Endometrium (tissue), 2 donors: ENCODE measurements around the gene TOR2A.

Experiments
- FAIRE-seq: peaks from 2 replicates; lab custom pipeline; 2012; peaks lifted over from hg19 to GRCh38; lab: Jason Lieb, UNC
- donor health status: control.
- donor health status: control.

Gene TOR2A

DNA sequence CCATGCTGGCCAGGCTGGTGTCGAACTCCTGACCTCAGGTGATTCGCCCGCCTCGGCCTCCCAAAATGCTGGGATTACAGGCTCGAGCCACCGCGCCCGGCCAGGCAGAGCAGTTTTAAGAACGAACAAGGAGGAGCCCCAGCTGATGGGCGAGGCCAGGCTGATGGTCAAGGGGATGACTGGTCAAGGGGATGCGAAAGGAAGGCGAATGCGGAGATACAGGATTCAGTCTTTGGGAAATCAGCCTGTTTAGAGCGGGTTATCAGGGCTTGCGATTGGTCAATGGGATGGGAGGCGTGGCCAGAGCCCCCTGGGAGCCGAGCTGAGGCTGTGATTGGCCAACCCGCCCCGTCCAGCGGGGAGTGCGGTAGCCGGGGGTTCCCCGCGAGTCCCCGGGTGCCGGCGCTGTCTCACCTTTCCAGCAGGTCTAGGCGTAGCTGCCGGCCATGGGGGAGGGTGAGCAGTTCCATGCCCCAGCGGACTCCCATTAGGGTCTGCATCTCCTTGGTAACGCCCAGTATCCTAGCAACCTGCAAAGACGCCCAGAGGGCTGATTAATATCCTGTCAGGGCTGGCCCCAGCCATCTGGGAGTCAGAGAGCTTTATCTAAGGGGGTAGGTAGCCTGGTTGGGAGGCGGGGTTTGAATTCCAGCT, 7.5 kb upstream of the TOR2A start:
- FAIRE-seq = no peak

DNA sequence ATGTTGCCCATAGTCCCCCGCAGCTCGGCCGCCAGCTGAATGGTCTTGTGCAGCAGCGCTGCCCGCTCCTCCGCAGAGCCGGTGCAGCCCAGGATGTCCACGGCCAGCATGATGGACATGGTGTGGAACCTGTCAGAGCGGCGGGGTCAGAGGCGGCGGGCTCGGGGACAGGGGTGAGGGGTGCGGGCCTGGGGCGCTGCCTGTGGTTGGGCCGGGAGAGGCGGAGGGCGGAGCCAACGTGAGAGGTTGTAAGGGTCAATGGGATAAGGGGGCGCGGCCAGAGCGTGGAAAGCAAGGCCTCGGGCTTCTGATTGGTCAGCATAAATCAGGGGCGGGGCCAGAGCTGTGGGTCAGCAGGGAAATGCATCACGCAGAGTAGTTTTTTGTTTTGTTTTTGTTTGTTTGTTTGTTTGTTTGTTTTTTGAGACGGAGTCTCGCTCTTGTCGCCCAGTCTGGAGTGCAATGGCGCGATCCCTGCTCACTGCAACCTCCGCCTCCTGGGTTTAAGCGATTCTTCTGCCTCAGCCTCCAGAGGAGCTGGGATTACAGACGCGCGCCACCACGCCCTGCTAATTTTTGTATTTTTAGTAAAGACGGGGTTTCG, 6.8 kb upstream of the TOR2A start:
- no peak for FAIRE-seq

DNA sequence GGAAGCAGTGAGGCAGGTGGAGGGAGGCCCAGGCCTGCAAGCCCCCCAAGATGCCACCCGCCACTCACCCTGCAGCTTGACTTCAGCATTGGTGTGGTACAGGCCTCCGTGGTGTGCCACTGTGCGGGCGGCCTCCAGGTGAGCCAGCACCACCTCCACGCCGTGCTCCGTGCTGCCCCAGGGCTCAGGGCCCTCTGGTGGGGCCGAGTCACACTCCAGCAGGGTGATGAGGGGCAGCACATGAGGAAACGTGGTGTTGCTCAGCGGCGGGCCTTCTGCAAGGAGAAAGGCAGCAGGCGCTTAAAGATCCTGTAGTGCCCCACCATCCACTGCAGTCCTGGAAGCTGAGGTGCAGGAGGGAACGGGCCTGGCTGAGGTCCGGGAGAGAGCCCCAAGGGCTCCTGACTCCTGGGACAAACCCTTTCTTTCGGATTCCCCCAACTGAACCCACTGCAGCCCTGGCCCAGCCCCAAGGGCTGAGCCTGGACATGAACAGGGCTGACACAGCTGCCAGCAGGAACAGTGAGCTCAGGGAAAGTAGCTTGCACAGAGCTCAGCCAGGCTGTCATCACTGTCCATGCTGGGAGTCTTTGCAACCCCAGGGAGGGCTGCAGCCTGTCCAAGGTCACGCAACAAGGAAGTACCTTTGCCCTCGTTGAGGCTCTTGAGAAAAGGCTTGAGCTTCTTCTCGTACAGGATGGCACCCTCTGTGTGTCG, 4.7 kb upstream of the TOR2A start:
- no peak for FAIRE-seq

DNA sequence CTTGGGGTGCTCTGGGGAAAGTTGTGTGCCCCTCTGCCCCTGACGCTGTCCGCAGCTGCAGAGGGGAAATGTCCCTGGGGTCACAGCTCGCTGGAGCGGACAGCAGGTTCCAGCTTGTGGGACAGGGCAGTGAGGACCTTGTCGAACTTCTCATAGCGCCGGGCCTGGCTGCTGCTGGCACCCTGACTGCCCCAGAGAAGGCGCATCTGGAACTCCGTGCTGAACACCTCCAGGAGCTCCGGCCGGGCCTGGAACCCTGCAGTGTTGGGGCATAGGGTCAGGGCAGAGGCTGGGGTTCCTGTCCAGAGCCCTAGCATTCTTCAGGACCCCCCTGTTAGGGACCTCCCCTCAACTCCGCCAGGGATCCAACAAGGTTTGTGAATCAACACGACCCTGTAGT, 3.6 kb upstream of the TOR2A start:
- FAIRE-seq = no peak

DNA sequence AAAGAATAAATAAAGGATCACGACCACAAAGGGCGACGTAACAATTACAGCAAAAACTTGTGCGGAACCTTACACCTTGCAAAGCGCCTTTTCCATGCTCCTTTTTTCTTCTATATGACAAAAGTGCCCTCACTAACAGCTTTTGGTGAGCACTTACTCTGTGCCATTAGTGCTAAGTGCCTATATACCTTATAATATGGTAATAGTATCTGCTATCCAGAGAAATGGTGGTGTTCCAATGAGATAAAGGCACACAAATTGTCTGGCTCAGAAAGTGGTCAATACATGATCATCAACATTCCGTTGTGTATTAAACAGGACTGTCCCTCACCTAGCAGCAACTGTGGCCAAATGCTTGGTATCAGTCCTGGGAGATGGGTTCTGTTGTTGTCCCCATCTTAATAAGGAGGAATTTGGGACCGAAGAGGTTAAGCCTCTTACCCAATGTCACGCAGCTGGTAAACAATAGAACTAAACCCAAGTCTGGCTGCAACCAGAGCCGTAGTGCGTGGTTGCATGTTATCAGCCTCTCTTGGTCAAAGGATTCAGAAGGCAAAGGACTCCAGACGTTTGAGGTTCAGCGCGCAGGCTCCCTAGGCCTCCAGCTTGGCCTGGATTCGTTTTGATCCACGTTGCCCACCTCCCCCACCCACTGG, 564 bp upstream of the TOR2A start:
- no peak for FAIRE-seq

DNA sequence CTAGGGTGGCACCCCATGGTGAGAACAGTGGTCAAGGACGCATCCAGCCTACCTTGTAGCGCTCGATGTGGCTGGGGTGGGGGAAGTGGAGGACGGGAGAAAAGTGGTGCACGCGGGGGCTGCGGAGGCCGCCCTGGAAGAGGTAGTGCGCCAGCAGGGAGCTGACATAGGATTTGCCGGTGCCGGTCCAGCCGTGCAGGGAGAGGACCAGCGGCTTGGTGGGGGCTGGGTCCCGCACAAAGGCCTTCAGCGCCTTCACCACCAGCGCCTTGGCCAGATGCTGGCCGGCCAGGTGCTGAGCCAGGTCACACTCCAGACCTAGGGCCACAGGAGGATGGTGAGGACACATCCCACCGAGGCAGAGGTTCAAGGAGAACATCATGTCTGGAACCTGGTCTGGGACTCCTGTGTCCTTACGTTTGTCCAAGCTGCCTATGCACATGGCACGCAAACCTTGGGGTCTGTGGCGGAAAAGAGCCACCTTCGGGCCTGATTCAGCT, 797 bp downstream of the TOR2A start:
- FAIRE-seq = no peak

DNA sequence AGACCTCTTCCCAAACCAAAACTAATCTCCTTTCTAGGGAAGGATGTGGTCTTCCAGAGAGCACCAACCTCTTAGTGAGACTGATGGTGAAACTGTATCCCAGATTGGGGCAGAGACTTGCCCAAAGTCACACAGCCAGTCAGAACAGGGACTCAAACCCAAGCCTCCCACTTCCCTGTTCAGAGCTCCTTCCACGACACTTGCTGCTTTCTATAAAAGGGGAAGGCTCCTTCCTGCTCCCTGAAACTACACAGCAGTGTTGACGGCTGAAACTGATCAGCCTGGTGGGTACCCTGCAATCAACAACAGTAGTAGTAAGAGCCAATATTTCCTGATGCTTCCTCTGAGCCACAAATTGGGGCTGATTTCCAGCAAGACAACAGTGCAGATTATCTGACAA, 1.5 kb downstream of the TOR2A start:
- FAIRE-seq = no peak

DNA sequence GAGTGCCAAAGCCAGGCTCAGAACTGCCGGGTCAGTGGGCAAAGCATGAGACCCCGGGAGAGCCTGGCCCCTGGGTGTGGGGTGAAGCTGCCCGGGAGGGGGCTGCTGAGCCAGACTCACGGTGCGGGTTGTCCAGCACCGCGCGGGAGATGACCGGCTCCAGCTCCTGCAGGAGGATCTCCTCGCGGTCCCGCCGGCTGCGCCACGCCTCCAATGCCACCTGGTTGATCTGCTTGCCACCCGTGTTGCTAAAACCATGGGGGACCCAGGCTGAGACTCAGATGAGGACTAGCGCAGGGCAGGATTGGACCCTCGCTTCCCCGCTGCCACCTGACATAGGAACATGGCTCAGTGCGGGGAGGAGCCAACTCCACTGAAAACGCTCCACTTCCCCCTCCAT, 2.6 kb downstream of the TOR2A start:
- no peak for FAIRE-seq

DNA sequence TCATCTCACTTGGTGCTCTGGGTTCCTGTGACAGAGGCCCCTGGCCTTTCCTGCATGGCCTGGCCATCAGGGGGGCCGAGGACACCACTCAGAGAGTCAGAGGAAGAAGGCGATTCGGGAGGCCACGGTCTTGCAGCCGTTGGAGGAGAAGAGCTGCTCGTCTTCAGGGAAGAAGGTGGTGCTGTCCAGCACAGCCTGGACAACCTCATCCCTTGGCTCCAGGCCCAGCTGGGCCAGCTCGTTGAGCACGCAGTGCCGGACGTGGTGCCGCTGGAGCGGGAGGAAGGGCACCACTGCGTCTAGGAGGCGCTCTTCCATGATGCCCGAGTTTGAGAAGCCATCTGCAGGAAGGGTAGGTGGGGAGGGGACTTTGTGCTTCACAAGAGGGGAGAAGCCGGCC, 3.2 kb downstream of the TOR2A start:
- FAIRE-seq = no peak

DNA sequence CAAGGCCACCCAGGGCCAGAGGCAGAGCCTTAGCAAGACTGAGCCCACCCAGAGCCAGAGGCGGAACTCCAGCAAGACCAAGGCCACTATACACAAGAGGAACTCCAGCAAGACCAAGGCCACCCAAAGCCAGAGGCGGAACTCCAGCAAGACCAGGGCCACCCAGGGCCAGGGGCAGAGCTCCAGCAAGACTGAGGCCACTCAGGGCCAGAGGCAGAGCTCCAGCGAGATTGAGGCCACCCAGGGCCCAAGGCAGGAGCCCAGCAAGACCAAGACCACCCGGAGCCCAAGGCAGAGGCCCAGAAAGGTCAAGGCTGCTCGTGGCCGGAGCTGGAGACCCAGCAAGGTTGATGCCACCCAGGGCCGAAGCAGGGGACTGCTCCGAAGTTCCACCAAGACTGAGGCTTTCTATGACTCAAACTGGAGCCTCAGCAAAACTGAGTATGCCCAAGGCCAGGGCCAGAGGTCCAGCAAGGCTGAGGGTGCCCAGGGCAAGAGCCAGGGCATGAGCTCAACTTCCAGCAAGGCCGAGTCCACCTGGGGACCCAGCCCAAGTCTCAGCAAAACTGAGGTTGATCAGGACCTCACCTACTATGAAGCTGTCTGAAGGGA, 4.2 kb downstream of the TOR2A start:
- FAIRE-seq = no peak

DNA sequence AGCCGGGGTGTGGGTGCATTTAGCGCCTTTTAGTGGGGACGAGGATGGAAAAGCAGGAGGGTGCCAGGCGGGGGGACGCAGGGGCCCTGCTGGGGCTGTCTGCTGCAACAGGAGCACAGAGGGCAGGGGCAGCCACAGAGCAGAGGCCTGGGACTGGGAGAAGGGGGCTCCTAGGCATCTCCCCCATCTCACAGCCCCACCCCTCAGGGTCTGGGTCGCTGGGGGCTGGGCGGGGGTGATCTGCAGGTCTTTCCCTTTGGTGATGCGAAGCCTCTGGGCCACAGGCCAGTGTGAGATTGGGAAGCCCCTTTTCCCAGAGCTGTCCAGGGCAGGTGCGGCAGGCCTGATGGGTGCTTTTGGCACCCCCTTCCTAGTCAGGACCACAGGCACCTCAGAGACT, 4.8 kb downstream of the TOR2A start:
- FAIRE-seq = no peak

DNA sequence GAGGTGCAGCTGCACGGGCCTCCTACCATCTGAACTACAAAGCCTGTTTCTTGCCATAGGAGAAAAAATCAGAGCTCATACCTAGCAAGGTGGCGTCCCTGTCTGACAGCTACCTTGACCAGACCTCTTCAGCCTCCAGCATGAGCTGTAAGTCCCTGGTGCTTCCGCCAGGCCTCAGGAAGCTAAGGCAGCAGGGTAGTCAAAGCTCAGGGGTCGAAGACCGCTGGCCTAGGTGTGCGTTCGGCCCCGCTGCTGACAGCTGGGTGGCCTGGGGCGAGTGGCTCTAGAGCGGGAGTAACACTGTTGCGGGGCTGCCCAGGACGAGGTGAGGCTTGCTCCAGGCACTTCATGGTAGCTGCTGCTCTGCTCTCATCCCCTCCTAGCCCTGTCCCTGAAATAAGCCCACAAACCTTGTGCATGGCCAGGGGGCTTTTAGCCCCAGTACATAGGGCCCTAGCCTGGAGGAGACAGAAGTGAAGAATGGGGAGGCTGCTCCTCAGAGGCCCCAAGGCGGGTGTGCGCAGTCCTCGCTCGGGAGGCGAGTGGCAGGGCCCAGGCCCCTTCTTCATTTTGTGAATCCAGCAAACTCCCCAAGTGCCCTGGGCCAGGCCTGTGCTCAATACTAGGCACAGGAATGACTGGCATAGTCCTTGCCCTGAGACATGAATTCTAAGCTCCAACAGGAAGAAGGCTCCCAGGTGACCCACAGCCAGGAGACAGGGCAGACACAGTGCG, 5.4 kb downstream of the TOR2A start:
- no peak for FAIRE-seq

DNA sequence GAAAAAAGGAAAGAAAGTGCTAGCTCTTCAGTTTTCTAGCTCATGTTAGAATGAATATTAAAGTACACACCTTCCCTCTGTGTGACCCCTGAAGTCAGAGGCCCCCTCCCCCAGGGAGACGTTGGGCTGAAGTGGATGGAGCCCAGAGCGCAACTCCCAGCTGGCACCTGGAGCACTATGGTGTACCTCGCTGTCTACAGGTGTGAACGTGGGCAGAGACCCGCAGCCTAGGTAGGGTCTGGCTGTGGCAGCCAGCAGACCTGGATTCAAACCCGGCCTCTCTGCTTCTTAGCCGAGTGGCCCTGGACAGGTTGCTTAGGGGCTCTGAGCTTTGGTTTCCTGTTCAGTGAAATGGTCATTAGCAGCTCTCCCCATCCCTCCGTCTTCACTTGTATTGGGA, 6.3 kb downstream of the TOR2A start:
- FAIRE-seq = no peak

DNA sequence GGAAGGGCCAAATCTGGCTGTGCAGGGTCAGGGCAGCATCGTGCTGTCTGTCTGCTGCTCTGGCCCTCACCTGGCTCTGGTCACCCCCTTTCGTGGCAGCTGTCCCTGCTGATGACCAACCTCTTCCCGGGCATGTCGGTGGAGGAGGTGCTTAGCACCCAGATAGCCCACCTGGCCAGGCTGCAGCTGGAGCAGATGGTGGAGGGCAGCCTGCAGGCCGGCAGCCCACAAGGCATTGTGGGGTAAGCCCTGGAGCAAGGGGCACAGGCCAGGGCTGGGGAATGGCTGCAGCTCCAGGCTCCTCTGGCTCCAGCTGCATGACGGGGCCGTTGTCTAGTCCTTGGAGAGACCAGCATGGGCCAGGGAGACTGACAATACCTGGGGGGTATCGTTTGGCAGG, 8.2 kb downstream of the TOR2A start:
- no peak for FAIRE-seq

DNA sequence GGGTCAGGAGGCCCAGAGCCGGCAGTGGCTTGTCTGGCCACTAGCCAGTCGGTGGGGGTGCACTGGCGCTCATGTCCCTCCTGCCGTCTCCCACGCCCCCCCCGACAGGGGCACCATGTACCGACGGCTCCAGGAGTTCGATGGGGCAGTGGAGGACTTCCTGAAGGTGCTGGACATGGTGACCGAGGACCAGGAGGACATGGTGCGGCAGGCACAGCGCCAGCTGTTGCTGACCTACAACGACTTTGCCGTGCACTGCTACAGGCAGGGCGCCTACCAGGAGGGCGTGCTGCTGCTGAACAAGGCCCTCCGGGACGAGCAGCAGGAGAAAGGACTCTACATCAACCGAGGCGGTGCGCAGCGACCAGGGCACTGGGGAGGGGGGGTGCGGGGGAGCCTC, 11.1 kb downstream of the TOR2A start:
- FAIRE-seq = no peak

DNA sequence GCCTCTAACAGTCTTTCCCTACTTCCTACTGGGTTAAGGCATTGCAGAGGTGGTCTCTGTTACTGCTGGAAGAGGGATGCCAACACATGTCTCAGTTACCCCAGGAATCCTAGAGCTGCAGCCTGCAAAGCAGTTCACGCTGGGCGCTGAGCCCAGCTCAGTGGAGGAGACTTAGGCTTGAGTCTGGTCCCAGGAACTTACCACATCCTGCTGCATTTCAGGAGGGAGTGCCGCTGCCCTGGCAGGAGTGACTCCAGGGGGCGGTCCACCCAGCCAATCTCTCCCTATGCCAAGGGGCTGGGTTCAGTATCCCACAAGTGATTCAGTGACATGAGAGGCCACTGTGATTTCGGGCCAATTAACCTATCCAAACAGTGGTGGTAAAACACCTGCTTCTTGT, 11.7 kb downstream of the TOR2A start:
- no peak for FAIRE-seq

DNA sequence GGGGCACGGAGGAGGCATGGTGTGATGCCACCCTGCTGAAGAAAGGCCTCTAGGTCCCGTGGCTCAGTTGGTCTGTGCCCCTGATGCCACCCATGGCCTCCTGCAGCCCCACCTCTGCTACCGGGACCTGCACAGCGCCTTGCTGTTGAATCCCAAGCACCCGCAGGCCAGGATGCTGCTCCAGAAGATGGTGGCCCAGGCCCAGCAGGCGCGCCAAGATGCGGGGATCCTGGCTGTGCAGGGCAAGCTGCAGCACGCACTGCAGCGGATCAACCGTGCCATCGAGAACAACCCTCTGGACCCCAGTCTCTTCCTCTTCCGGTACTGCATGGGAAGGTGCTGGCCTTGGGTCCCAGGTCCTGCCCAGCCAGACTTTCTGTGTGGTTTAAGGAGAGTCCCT, 12.1 kb downstream of the TOR2A start:
- no peak for FAIRE-seq

DNA sequence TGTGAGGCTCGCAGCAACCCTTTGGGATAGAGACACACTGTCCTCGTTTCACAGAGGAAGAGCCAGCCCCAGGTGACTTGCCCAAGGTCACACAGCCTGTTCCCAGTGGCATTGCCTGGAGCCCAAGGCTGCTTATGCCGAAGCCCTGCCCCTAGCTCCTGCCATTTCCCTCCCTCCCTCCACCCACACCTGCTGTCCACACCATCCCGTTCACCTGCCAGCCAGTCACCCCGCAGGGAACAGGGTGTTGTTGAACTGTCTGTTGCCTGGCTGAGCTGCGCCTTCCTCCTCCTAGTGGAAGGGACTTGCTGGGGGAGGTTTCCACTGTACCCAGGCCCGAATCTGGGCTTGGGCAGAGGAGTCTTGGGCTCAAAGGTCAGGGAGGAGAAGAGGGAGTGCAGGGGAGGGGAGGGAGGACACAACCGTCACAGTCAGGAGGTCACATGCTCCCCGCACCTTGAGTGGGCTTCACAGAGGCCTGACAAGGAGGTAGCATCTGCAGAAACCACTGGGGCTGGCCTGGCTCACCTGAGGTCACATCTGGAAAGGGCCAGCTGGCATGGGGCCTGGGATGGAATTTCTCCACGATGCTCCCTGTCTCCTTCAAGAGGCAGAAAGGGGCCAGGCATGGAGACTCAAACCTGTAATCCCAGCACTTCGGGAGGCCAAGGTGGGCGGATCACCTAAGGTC, 12.9 kb downstream of the TOR2A start:
- FAIRE-seq = no peak

DNA sequence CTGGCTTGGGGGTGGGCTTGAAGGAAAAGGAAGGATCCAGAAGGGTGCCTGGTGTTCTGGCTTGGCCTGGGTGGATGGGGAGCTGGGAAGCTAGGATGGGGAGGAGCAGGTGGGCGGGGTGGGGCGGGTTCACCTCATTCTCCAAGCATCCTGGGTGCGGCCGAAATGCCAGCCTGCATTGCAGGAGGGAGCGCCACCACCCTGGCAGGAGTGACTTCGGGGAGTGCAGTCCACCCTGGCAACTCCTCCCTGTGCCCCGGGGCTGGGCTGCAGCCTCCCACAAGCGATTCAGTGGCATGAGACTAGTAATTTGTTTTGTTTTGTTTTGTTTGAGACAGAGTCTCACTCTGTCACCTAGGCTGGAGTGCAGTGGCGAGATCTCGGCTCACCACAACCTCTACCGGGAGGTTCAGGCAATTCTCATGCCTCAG, 13.7 kb downstream of the TOR2A start:
- FAIRE-seq = no peak

DNA sequence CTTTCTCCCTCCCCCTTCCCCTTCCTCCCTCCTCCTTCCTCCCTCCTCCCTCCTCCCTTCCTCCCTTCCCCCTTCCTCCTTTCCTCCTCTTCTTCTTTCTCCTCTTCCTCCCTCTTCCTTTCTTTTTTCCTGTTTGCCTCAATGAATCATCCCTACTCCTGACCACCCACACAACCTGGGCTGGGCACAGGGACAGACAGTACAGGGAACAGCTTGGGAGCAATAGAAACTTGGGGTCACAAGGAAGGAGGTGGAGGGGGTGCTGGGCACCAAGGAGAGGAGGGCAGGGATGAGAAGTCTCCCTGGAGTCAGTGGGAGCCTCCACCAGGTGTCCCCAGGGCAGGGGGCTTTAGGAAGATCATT, 14.2 kb downstream of the TOR2A start:
- FAIRE-seq = no peak
